Vagina (tissue), 2 donors: Measurements from ENCODE around the gene CHST11. TPM values are rescaled to one million over a fixed set of nuclear protein-coding genes. Genes with fewer than 3 reads are reported as not detected.

Experiments used
- DNase-seq, 2 donors: peaks; one replicate each; pipeline ENCODE4 v3.0.0-alpha.2; 2017; ENCODE audit errors: extremely low spot score in 2 of 2
- H3K27ac ChIP-seq: fragments of 200-600 bp; sonication (generic); one replicate; pipeline ENCODE4 v1.5.1; 2019
- H3K27me3 ChIP-seq: fragments of 200-600 bp; sonication (generic); one replicate; pipeline ENCODE4 v1.5.1; 2019
- H3K36me3 ChIP-seq, 2 donors: fragments of 200-600 bp; sonication (generic); one replicate each; pipeline ENCODE4 v1.5.1; 2017 to 2019
- H3K4me1 ChIP-seq: fragments of 200-600 bp; sonication (generic); one replicate; pipeline ENCODE4 v1.5.1; 2019
- H3K4me3 ChIP-seq, 2 donors: fragments of 200-600 bp; sonication (generic); 1 replicate in 1 of 2; 2 replicates in 1 of 2; pipeline ENCODE4 v1.5.1; 2016 to 2019
- H3K9me3 ChIP-seq: fragments of 200-600 bp; sonication (generic); one replicate; pipeline ENCODE4 v1.5.1; 2019
- POLR2A ChIP-seq, 2 donors: fragments of 450-650 bp; IDR thresholded peaks; one replicate each; pipeline ENCODE4 v1.6.1; 2017; ENCODE audit warnings: antibody characterized with exemption in 2 of 2, mild to moderate bottlenecking in 2 of 2, moderate library complexity in 2 of 2
- POLR2AphosphoS5 ChIP-seq, 2 donors: sonication (generic); formaldehyde crosslinking; IDR thresholded peaks; one replicate each; pipeline ENCODE4 v1.9.0; 2017; ENCODE audit warnings: antibody characterized with exemption in 2 of 2, mild to moderate bottlenecking in 2 of 2, low read depth in 1 of 2; ENCODE audit not compliant: insufficient read depth in 1 of 2
- intact Hi-C: fragments of 100-400 bp; cut with DNase I; formaldehyde crosslinking; loops from one replicate; pipeline ENCODE4 v1.15.1; 2023
- total RNA-seq: library from RNA; depleted of rRNA; stranded (reverse); fragments of >200 nt; gene quantifications from one replicate; pipeline ENCODE4 v1.2.3, GENCODE V29; 2016
- TF ChIP-seq, protein P1 (sequence below), 3 experiments: fragments of 450-650 bp in 2 of 3; fragments of 200-600 bp in 1 of 3; sonication (generic) in 1 of 3; IDR thresholded peaks; one replicate each; pipeline ENCODE4 v1.5.1; 2017 to 2019; ENCODE audit warnings: antibody characterized with exemption in 3 of 3, mild to moderate bottlenecking in 2 of 3, moderate library complexity in 2 of 3

Gene CHST11
- total RNA-seq, 1 donor from 2014 or later, result 40.0 TPM

DNA sequence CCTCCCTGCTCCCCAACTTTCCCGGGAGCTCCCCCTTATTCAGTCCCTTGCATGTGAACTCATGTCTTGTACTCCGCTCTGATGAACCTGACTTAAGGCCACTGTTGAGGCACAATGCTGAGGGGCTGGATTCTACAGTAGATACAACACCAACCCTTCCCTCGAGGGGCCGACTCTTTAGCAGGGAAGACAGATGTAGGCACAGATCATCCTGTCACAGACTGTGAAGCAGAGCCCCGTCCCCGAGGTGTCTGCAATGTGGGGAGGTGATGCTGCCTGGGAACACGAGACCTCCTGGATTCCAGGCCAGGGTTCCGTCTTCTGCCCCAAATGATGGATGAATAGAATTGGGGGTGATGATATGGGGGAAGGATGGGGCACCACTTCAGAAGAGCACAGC is 175.1 kb downstream of the CHST11 start:
- intact Hi-C loops, result no loop called here
- no peaks in the 10 kb centered on the region for H3K36me3 ChIP-seq
- no peaks in the 10 kb centered on the region for H3K27me3 ChIP-seq
- no peak for DNase-seq
- TF ChIP-seq, protein P1, sequence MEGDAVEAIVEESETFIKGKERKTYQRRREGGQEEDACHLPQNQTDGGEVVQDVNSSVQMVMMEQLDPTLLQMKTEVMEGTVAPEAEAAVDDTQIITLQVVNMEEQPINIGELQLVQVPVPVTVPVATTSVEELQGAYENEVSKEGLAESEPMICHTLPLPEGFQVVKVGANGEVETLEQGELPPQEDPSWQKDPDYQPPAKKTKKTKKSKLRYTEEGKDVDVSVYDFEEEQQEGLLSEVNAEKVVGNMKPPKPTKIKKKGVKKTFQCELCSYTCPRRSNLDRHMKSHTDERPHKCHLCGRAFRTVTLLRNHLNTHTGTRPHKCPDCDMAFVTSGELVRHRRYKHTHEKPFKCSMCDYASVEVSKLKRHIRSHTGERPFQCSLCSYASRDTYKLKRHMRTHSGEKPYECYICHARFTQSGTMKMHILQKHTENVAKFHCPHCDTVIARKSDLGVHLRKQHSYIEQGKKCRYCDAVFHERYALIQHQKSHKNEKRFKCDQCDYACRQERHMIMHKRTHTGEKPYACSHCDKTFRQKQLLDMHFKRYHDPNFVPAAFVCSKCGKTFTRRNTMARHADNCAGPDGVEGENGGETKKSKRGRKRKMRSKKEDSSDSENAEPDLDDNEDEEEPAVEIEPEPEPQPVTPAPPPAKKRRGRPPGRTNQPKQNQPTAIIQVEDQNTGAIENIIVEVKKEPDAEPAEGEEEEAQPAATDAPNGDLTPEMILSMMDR (IDR thresholded peaks at IDR 0.05), result no peak
- no peak for TF ChIP-seq POLR2A (IDR thresholded peaks at IDR 0.05)
- no peak for TF ChIP-seq POLR2AphosphoS5 (IDR thresholded peaks at IDR 0.05; ENCODE audit: insufficient read depth in 1 of 2, low read depth in 1 of 2)
- no peak overlapping the region for H3K27ac ChIP-seq
- peaks cover 9% of the 10 kb centered on the region for H3K4me1 ChIP-seq
- H3K9me3 ChIP-seq, result no peaks in the 10 kb centered on the region
- H3K4me3 ChIP-seq, result no peak overlapping the region

DNA sequence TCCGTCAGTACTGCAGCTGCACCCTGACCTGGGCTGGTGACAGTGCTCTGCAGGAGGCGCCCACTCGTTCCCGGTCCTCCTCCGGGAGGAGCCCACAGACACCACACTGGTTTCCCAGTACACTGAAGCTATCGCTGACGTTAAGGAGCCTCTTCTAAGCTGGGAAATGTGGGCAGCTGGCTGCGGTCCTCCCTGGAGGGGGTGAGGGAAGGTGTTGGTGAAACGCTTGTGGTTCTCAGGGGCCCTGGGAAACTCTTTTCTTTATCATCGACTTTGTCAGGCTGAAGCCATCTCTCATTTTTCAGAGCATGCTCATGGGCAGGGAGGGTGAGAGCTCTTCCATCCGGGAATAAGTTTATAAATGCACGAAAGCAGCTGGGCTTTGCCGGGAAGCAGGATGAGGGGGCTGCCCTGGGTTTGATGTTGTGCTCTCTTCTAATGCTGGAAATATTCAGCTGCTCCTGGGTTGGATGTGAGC is 176.0 kb downstream of the CHST11 start:
- no peaks in the 10 kb centered on the region for H3K9me3 ChIP-seq
- TF ChIP-seq POLR2AphosphoS5 (IDR thresholded peaks at IDR 0.05; ENCODE audit: insufficient read depth in 1 of 2, low read depth in 1 of 2) (no peak), POLR2A (IDR thresholded peaks at IDR 0.05) (no peak)
- TF ChIP-seq, protein P1 (IDR thresholded peaks at IDR 0.05), result no peak
- no peaks in the 10 kb centered on the region for H3K27me3 ChIP-seq
- intact Hi-C loops, result no loop called here
- peaks cover 6% of the 10 kb centered on the region for H3K4me1 ChIP-seq
- no peak overlapping the region for H3K4me3 ChIP-seq
- H3K27ac ChIP-seq, result no peak overlapping the region
- no peaks in the 10 kb centered on the region for H3K36me3 ChIP-seq
- no peak for DNase-seq

DNA sequence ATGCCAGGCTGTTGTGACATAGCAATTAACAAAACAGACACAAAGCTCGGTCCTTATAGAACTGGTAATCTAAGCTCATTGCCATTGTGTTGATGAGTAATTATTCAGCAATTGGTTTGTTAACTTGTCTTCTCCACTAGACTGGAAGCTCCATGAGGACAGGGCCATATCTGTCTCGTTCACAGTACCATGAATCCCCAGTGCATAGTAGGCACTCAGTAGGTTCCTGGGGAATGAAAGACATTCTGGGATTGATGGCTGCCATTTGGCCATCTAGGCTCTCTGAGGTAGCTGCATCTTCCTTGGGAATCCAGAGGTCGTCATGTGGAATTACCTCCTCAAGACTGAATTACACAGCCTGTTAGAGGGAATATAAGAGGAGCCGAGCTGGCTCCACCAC is 177.3 kb downstream of the CHST11 start:
- Histone ChIP-seq H3K4me1 (peaks cover 6% of the 10 kb centered on the region), H3K27ac (no peak overlapping the region), H3K4me3 (no peak overlapping the region), H3K27me3 (no peaks in the 10 kb centered on the region), H3K36me3 (no peaks in the 10 kb centered on the region), H3K9me3 (no peaks in the 10 kb centered on the region)
- intact Hi-C loops, result no loop called here
- DNase-seq, result no peak
- TF ChIP-seq POLR2A (IDR thresholded peaks at IDR 0.05) (no peak), POLR2AphosphoS5 (IDR thresholded peaks at IDR 0.05; ENCODE audit: insufficient read depth in 1 of 2, low read depth in 1 of 2) (no peak)
- TF ChIP-seq, protein P1 (IDR thresholded peaks at IDR 0.05), result no peak

DNA sequence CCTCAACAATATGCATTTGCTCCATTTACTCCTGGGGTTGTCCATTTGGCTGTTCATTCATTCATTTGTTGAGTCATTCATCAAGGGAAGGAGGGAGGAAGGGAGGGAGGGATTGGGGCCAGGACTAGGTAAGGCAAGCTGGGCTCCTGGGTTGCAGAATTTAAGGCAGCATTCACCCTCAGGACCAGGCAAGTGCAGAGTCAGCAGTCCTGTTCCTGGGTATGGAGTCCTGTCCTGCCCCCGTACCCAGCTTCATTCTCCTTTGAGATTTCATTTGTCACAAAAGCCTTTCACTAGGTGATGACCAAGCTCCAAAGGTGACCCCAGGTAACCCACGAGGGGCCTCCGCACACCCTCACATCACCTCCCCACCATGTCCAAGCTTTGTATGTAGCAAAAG is 178.1 kb downstream of the CHST11 start:
- intact Hi-C loops, result no loop called here
- H3K4me3 ChIP-seq, result no peak overlapping the region
- no peak for TF ChIP-seq POLR2AphosphoS5 (IDR thresholded peaks at IDR 0.05; ENCODE audit: insufficient read depth in 1 of 2, low read depth in 1 of 2)
- no peak for TF ChIP-seq POLR2A (IDR thresholded peaks at IDR 0.05)
- TF ChIP-seq, protein P1 (IDR thresholded peaks at IDR 0.05), result no peak

DNA sequence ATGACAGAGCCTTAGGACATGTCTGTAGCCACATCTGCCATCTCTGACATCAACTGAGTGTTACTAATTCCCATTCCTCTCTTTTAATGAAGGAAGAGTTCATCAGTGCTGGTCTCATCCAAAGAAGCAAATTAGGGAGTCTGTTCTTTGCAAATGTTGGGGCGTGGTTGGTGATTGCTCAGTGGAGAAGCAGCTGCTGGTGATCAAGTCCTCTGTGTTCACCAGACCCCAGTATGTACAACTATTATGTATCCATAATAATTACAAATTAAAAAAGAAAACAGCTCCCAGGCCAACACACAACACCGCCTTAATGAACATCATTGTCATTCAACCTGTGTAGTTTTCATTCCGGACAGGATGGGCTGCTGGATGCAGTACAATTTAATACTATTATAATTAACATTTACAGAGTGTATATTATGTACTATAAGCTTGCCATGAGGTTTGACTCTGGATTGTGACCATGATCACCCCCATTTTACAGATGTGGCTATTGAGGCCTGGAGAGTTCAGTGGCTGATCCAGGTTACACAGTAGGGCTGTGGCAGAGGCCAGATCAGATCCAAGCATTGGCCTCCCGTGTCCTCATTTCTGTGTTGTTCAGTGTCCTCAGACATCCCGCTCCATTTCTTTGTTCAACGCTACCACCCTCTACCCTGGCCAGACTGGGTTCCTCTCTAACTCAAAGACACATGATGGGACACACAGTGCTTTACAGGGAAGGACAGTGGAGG is 179.0 kb downstream of the CHST11 start:
- intact Hi-C loops, result no loop called here
- H3K4me3 ChIP-seq, result no peak overlapping the region
- no peak overlapping the region for H3K27ac ChIP-seq
- H3K36me3 ChIP-seq, result no peaks in the 10 kb centered on the region
- no peak for DNase-seq
- TF ChIP-seq, protein P1 (IDR thresholded peaks at IDR 0.05), result no peak
- TF ChIP-seq POLR2A (IDR thresholded peaks at IDR 0.05), result no peak
- TF ChIP-seq POLR2AphosphoS5 (IDR thresholded peaks at IDR 0.05; ENCODE audit: insufficient read depth in 1 of 2, low read depth in 1 of 2), result no peak
- H3K4me1 ChIP-seq, result peaks cover 6% of the 10 kb centered on the region
- H3K9me3 ChIP-seq, result no peaks in the 10 kb centered on the region
- H3K27me3 ChIP-seq, result no peaks in the 10 kb centered on the region

More for the DNA sequence above, 178.1 kb downstream of the CHST11 start:
- DNase-seq, result no peak
- H3K27ac ChIP-seq, result no peak overlapping the region
- H3K9me3 ChIP-seq, result no peaks in the 10 kb centered on the region
- peaks cover 6% of the 10 kb centered on the region for H3K4me1 ChIP-seq
- H3K36me3 ChIP-seq, result no peaks in the 10 kb centered on the region
- no peaks in the 10 kb centered on the region for H3K27me3 ChIP-seq
